Measurements from ENCODE around the gene CD99. TPM values are rescaled to one million over a fixed set of nuclear protein-coding genes. Genes with fewer than 3 reads are reported as not detected.
"Not testable (repeated sequence)": the region's sequence is repeated elsewhere in the genome, so short reads cannot be mapped to it uniquely, and the experiment has no call there.

Gene CD99
- total RNA-seq, 1 donor: 300 TPM

- not testable (repeated sequence) for DNase-seq (ENCODE audit: low read depth in 2 of 3, low spot score in 2 of 3)
Measured at GRCh38 chrX:2675657-2676200, 15.4 kb upstream of the CD99 start.

GRCh38 chrX:2676794-2677675 lies 14.1 kb upstream of the CD99 start:
- DNase-seq (ENCODE audit: low read depth in 2 of 3, low spot score in 2 of 3): no peak

GRCh38 chrX:2677764-2678163 lies 13.3 kb upstream of the CD99 start:
- DNase-seq (ENCODE audit: low read depth in 2 of 3, low spot score in 2 of 3): no peak

- DNase-seq (ENCODE audit: low read depth in 2 of 3, low spot score in 2 of 3): no peak
Measured at GRCh38 chrX:2678583-2678982, 12.5 kb upstream of the CD99 start.

- no peak for DNase-seq (ENCODE audit: low read depth in 2 of 3, low spot score in 2 of 3)
Measured at GRCh38 chrX:2679534-2680485, 11.3 kb upstream of the CD99 start.

- DNase-seq (ENCODE audit: low read depth in 2 of 3, low spot score in 2 of 3): no peak
Measured at GRCh38 chrX:2680486-2681348, 10.4 kb upstream of the CD99 start.

GRCh38 chrX:2682565-2683177 lies 8.4 kb upstream of the CD99 start:
- no peak for DNase-seq (ENCODE audit: low read depth in 2 of 3, low spot score in 2 of 3)

- no peak for DNase-seq (ENCODE audit: low read depth in 2 of 3, low spot score in 2 of 3)
Measured at GRCh38 chrX:2684256-2684655, 6.8 kb upstream of the CD99 start.

GRCh38 chrX:2685886-2686285 lies 5.2 kb upstream of the CD99 start:
- no peak for DNase-seq (ENCODE audit: low read depth in 2 of 3, low spot score in 2 of 3)

GRCh38 chrX:2689773-2690666 lies 1.1 kb upstream of the CD99 start:
- DNase-seq (ENCODE audit: low read depth in 2 of 3, low spot score in 2 of 3): no peak

- no peak for DNase-seq (ENCODE audit: low read depth in 2 of 3, low spot score in 2 of 3)
Measured at GRCh38 chrX:2691543-2692220, 587 bp downstream of the CD99 start.

GRCh38 chrX:2692221-2693112 lies 1.4 kb downstream of the CD99 start:
- no peak for DNase-seq (ENCODE audit: low read depth in 2 of 3, low spot score in 2 of 3)

GRCh38 chrX:2693113-2694002 lies 2.3 kb downstream of the CD99 start:
- no peak for DNase-seq (ENCODE audit: low read depth in 2 of 3, low spot score in 2 of 3)

- no peak for DNase-seq (ENCODE audit: low read depth in 2 of 3, low spot score in 2 of 3)
Measured at GRCh38 chrX:2694914-2695267, 3.8 kb downstream of the CD99 start.

- DNase-seq (ENCODE audit: low read depth in 2 of 3, low spot score in 2 of 3): peak in 2 of 3 donors; percentile 94 to 99
Measured at GRCh38 chrX:2696698-2697215, 5.7 kb downstream of the CD99 start.

- DNase-seq (ENCODE audit: low read depth in 2 of 3, low spot score in 2 of 3): no peak
Measured at GRCh38 chrX:2697306-2697705, 6.2 kb downstream of the CD99 start.

Data from hematopoietic multipotent progenitor cell (in vitro differentiated cells).